SK-MEL-5 (cell line): ENCODE measurements around the gene CDH4. TPM values are rescaled to one million over a fixed set of nuclear protein-coding genes. Genes with fewer than 3 reads are reported as not detected.

Experiments
- DNase-seq: peaks from one replicate; pipeline ENCODE4 v3.0.0-alpha.2; 2016; ENCODE audit warnings: low read depth, low spot score
- in situ Hi-C: cut with HindIII; loops from 2 replicates; pipeline ENCODE4 v1.10.0; 2016; ENCODE audit warnings: low sequenced_read_pairs, high pct_unique_total_duplicates, low pct_unique_long_range_greater_than_20kb
- total RNA-seq: library from RNA; depleted of rRNA; stranded (reverse); fragments of >200 nt; shearing (Covaris generic); gene quantifications from 2 replicates; pipeline ENCODE4 v1.2.3, GENCODE V29; 2014

The CDH4 gene
- total RNA-seq, 1 experiment from 2014 or later, result not detected

DNA sequence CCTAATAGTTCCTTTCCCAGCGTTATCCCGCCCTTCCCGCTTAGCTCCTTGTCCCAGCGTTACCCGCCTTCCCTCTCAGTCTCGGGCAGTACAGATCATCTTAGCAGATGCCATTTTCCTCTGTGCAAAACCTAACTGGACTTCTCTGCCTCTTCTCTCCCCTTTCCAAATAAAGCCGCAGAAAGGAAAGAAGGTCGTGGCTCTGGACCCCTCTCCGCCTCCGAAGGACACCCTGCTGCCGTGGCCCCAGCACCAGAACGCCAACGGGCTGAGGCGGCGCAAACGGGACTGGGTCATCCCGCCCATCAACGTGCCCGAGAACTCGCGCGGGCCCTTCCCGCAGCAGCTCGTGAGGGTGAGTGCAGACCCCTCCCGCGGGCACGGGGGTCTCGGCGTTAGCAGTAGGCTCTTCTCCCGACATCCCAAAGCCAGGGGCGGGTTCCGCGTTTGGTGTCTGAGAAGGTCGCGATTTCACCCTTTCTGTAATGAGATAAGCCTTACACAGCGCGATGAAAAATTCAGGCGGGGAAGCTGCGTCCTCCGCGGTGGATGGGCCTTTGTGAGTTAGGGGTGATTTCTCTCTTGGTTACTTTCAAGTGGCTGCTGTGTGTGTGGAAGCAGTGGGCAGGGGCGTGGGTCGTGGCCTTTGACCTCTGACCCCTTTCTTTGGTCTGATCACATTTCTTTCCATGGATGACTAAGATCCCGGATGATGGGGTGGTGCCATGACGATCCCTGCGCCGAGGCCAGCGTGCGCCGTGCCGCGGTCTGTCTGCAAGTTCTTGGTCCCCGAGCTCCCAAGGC lies 521.0 kb downstream of the CDH4 start:
- no peak for DNase-seq
- in situ Hi-C loops, result no loop called here

DNA sequence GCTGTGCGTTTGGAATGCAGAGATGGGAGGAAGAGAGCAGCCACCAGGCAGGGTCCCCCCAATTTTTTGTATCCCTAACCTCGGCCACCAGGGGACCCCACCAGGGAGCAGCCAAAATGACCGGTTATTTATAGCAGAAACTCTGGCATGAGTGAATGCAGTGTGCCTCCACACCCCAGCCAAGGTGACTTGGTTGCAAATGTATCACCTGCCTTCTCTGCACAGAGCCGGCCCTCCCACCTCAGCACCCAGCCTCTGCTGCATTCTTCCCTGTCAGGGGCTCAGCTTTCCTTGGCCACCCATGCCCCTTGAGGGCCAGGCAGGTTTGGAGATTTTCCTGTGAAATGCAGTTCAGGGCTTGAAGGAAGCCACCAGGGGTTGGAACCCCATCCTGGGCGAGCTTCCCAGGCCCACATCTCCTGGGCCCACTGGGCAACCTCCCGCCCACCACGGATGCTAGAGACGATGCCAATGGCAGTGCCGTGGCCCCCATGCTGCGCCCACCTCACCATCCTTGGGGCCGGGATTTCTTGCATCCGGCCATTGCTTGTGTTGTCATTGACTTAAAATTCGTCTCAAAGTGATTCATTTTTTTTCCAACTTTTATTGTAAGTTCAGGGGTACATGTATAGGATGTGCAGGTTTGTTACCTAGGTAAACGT lies 522.0 kb downstream of the CDH4 start:
- DNase-seq, result no peak
- in situ Hi-C loops, result no loop called here

GRCh38 chr20:61775423-61775822 lies 523.4 kb downstream of the CDH4 start:
- no peak for DNase-seq
- in situ Hi-C loops, result no loop called here

GRCh38 chr20:61776491-61777075 lies 524.5 kb downstream of the CDH4 start:
- in situ Hi-C loops, result no loop called here

GRCh38 chr20:61777773-61778494 lies 525.9 kb downstream of the CDH4 start:
- in situ Hi-C loops, result no loop called here
- DNase-seq, result no peak

More at GRCh38 chr20:61776491-61777075, 524.5 kb downstream of the CDH4 start:
- no peak for DNase-seq

DNA sequence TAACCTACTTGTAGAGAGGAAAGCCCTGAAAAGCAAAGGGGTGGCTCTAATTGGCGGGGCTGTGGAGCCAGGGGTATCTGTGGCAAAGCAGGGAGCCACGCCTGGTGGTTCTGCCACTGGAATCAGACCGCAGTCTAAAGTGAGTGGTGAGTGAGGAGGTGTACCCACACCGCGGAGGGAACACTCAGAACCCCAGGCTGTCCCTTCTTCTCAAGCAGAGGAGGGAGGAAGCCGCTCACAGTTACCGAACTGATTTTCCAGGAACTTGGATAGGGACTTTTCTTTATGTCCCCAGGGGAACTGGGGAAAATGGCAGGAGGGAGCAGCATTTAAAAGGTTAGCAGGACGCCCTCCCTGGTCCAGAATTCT lies 526.4 kb downstream of the CDH4 start:
- no peak for DNase-seq
- in situ Hi-C loops, result no loop called here

DNA sequence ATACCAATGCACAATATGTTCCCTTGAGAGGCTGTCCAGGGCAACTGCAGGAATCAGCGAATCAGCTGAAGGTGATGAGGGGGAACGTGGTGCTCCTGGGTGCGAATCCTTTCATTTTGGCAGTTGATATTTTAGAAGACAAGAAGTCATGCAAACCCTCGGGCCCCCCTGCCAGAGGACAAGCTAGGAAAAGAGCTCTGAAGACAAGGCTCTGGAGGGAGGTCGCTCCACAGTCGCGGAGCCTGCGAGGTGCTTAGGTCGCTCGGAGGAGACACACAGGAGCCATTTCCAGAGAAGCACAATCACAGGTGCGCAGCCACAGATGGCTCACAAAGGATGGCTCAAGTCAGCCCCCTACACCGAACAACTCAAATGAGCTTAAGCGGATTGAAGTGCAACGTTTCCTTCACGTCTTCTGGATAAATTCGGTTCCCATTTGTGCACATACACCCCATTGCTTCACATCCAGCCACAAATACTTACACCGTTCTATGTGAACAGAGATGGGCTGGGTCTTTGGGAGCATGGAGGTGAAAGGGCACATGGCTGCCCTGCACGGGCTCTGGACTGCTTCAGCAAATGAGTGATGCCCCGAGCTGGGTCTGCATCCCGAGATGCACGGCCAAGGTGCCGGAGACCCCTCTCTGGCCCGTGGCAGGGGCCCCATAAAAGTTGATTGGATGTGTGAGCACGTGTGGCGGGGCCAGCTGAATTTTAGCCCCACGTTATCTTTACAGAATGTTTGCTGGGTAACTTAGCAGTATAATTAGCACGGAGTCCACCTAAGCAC lies 527.3 kb downstream of the CDH4 start:
- in situ Hi-C loops, result no loop called here
- no peak for DNase-seq

DNA sequence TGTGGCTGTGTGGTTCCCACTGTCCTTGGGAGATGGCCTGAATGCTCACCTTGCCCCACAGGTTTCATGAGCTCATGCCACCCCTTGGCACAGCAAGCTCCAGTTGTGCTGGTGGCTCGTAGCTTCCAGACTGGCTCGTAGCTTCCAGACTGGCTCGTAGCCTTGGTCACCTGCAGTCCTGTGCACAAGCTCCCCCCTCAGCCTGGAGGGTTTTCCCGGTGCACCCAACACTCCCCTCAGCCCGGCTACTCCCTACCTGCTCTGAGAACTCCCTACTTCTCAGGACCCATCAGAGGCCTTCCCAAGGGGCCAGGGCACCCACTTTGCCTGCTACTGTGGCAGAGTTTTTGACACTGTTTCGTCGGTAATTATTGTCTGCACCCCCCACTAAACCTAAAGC lies 528.0 kb downstream of the CDH4 start:
- DNase-seq, result no peak
- in situ Hi-C loops, result no loop called here

DNA sequence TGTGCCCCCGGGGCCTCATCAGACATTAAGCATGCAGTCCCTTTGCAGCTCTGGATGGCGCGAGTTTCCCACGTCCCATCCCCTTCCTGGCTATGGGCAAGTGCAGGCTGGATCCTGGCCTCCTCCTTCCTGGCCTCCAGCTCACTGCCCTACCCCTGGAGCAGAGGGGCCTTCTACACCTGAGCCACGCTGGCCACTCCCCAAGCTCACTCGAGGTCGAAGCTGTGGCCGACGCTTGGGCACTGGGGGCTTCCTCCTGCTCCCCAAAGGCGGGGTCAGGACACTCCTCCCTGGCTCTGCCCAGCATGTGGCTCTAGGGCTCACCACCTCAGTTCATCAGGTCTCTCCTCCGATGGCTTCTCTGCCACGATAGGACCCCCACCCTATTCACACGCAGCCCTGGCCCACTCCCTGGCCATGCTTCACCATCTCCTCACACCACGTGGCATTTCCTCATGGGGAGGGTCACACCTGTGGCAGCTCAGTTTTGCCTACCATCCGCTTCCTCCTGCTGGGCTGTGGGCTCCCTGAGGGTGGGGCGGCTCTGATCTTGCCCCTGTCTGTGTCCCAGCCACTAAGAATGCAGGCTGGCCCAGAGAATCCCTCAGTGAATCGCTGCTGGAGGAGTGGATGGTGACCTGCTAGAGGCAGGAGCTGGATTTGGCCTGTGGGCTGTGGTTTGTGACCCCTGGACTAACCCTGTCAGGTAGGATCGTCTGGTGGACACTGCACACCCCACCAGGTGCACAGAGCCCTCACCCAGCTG lies 532.9 kb downstream of the CDH4 start:
- no peak for DNase-seq
- in situ Hi-C loops, result no loop called here

DNA sequence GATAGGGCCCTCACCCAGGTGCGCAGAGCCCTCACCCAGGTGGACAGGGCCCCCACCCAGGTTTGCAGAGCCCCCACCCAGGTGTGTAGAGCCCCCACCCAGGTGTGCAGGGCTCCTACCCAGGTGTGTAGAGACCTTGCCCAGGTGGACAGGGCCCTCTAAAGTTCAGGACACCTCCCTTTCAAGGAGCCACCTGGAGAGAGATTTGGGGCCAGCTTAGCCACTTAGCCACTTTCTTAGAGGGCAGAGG lies 533.4 kb downstream of the CDH4 start:
- in situ Hi-C loops, result no loop called here
- DNase-seq, result no peak

GRCh38 chr20:61786230-61786629 lies 534.2 kb downstream of the CDH4 start:
- DNase-seq, result no peak
- in situ Hi-C loops, result no loop called here

GRCh38 chr20:61788343-61788742 lies 536.3 kb downstream of the CDH4 start:
- DNase-seq, result no peak
- in situ Hi-C loops, result no loop called here

DNA sequence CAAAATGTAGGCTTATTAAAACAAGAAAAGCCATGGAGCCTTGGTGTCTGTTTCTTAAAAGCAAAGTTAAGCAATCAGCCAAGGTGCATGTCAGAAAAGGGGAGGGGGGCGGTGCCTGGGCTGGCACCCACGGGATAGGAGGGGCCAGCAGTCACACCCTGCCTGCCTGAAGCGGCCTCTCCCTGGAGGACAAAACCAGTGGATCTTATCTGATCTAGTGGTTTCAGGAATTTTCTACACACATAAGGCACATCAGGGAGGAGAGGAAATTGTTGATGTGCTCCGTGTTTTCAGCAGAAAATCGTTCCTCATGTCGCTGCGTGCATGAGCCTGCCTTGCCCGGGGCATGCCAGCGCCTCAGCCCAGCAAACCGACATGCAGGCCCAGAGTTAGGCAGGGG lies 537.3 kb downstream of the CDH4 start:
- no peak for DNase-seq
- in situ Hi-C loops, result no loop called here

DNA sequence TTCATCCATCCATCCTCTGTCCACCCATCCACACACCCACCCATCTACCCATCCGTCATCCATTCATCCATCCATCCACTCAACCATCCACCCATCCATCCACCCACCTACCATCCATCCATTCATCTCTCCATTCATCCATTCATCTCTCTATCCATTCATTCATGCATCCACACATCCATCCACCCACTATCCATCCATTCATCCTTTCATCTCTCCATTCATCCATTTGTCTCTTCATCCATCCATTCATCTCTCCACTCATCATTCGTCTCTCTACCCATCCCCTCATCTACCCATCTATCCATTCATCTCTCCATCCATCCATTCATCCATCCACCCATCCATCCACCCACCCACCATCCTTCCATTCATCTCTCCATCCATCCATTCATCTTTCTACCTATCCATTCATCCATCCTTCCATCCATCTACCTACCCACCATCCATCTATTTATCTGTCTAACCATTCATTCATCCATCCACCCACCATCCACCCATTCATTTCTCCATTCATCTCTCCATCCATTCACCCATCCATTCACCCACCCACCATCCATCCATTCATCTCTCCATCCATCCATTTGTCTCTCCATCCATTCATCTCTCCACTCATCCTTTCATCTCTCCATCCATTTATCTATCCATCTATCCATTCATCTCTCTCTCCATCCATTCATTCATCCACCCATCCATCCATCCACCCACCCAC lies 538.2 kb downstream of the CDH4 start:
- DNase-seq, result no peak
- in situ Hi-C loops, result no loop called here

GRCh38 chr20:61791995-61792394 lies 539.9 kb downstream of the CDH4 start:
- in situ Hi-C loops, result no loop called here
- DNase-seq, result no peak

DNA sequence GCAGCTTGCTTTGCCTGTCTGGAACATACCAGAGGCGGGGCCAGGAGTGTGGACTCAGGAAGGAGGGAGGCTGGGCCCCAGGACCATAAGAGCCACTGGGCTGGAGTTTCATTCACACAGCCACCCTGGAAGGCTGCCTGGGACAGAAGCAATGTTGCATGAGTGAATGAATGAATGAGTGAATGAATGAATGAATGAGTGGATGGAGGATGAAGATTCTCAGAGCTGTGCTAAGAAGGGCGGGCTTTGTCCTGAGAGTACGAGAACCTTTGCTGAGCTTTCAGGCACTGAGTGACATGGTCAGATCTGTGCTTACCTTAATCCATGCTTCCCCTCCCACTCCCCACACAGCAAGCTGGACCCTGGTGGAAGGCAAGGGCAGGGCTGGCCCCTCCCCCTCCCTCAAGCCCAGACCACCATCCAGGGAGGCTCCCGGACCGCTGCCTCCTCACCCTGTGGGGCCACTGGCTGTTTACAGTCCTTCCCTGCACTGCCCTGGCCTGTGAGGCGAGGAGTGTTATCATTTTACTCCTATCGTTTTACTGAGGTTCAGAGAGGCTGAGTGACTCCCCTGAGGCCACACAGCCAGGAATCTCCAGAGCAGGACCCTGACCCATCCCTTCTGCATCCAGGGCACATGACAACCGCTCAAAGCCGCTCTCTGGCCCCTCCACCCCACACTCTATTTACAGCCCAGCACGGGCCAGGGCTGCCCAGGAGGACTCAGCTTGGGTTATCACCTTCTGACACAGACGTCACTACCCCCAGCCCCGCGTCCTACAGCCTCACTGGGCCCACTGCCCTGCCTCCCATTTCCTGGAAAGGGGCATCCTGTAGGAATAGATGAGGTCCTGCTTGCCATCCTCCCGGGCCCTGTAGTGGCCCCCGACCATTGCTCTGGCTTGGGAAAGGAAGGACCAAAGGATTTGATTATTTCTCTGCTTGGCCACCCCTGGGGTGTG lies 543.9 kb downstream of the CDH4 start:
- in situ Hi-C loops, result no loop called here
- no peak for DNase-seq
